A549 treated with RU486 at 1 μM for 4 hours (cell line): ENCODE data around the gene NFIB. TPM values are rescaled to one million over a fixed set of nuclear protein-coding genes. Genes with fewer than 3 reads are reported as not detected.

ENCODE experiments used
- total RNA-seq: library from RNA; stranded (reverse); fragments of 200-300 nt; extraction: Qiagen RNA extraction; gene quantifications from 5 replicates; pipeline ENCODE4 v1.2.3, GENCODE V29; 2022; ENCODE audit warnings: low read depth

Gene NFIB
- total RNA-seq = 8.2 to 12.3 TPM (median 10.4 TPM) in 5 replicates

DNA sequence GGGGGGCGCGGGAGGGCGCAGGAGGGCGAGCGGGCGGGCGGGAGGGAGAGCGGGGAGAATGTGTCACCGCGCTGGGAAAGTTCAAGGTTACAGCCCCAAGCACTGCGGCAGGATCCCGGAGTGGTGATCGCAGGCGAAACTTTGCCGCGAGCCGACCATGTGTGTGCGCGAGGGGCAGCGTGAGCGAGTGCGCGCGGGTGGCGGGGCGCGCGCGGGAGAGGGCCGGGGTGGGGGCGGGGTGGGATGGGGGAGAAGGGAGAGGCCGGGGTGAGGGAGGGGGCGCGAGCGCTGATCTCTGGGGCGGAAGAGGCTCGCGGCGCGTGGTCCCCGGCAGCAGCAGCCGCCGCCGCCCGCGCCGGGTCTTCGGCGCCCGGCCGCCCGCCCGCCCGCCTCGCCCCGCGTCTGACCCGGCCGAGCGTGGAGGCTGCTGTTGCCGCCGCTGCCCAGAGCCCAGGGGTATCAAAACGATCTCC lies at the start of gene NFIB:
NFIB (minus strand) TSS at position 191 of the 473 bp plus-strand sequence. CDS start 630 bp downstream, outside the sequence.

